AG09309 (cell line): ENCODE data around the gene GRIN3B.

ENCODE experiments used
- DNase-seq: peaks from one replicate; pipeline ENCODE4 v3.0.0-alpha.2; 2010; ENCODE audit warnings: low read depth
- H3K4me3 ChIP-seq: 2 replicates; pipeline ENCODE4 v1.5.1; 2011; ENCODE audit warnings: mild to moderate bottlenecking, low read depth, low read length, moderate library complexity; ENCODE audit not compliant: control insufficient read depth
- TF ChIP-seq, protein P1 (sequence below): IDR thresholded peaks from 2 replicates; pipeline ENCODE4 v1.5.1; 2011; ENCODE audit warnings: mild to moderate bottlenecking, low read depth, low read length, inconsistent platforms; ENCODE audit not compliant: insufficient read depth, control insufficient read depth; ENCODE audit errors: missing control alignments

GRIN3B gene

DNA sequence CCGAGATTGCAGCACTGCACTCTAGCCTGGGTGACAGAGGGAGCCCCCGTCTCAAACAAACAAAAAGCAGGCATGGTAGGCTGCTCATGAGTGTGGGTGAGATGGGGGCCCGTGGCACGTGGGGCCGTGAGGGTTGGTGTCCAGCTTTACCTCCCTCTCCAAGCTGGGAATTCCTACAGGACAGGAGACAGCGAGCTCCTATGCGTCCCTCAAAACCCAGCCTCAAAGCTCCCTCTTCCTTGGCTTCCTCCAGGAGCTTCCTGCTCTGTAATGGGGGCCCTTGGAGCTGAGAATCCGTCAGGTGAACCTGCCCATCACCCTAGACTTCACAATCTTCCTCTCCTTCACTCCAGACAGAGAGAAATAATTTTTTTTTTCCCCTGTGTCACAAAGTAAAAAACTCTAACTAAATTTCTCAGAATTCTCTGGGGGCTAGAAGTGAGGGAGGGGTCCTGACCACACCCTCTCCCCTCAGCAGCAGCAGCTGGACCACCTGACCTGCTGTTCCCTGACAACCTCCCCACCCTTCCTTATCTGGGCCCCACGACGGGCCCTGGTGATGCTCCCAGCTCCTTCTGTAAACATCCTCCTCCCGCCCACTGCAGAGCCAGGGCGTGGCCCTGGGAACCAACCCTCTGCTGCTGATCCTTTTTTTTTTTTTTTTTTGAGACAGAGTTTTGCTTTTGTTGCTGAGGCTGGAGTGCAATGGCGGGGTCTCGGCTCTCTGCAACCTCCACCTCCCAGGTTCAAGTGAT, 38.2 kb upstream of the GRIN3B start:
- no peak for DNase-seq
- no peak overlapping the region for H3K4me3 ChIP-seq
- TF ChIP-seq, protein P1, sequence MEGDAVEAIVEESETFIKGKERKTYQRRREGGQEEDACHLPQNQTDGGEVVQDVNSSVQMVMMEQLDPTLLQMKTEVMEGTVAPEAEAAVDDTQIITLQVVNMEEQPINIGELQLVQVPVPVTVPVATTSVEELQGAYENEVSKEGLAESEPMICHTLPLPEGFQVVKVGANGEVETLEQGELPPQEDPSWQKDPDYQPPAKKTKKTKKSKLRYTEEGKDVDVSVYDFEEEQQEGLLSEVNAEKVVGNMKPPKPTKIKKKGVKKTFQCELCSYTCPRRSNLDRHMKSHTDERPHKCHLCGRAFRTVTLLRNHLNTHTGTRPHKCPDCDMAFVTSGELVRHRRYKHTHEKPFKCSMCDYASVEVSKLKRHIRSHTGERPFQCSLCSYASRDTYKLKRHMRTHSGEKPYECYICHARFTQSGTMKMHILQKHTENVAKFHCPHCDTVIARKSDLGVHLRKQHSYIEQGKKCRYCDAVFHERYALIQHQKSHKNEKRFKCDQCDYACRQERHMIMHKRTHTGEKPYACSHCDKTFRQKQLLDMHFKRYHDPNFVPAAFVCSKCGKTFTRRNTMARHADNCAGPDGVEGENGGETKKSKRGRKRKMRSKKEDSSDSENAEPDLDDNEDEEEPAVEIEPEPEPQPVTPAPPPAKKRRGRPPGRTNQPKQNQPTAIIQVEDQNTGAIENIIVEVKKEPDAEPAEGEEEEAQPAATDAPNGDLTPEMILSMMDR: no peak

DNA sequence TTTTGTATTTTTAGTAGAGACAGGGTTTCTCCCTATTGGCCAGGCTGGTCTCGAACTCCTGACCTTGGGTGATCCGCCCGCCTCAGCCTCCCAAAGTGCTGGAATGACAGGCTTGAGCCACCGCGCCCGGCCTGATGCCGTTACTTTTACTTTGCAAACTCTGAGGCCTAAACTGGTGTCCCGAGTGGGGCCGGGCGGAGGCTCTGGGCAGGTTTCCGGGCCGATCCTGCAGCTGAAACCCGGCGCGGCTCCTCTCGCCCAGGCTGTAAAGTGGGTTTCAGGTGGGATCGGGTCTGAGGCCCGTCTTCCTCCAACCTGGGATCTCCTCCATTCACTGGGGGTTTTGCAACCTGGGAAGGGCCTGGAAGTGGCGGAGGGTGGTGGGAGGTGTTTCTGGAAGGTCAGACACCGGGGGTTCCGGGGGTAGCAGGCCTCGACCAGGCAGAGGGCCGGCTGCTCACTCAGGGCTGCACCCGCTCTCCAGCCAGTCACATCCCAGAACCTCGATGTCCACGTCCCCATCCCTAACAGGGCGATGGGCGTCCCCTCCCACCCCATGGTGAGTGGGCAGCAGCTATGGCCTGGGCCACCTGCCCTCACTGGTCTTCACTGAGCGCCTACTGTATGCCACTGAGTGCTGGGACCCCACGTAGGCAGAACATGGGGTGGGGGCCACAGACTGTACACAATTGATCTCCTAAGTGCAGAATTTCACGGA, 37.4 kb upstream of the GRIN3B start:
- TF ChIP-seq, protein P1: no peak
- H3K4me3 ChIP-seq: no peak overlapping the region
- no peak for DNase-seq

DNA sequence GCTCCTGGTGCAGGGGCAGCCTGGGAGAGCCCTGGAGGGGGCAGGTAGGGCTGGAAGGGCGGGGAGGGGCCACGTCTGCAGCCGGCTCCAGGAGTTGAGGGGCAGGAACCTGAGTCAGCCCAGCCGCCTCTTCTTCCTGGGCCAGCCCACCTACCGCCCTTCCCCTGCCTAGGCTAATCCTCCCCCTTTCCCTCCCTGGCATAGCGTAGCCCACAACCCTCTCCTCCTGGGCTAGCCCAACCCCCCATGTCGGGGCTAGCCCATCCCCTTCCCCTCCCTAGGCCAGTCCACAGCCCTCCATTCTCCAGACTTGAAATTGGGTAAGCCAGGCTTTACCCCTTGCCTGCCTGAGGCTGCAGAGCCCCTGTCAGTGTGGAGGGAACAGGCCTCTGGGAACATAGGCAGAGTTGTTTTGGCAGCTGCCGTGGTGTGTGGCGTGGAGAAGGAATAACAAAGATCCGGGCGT, 36.7 kb upstream of the GRIN3B start:
- DNase-seq: no peak
- no peak overlapping the region for H3K4me3 ChIP-seq
- TF ChIP-seq, protein P1: no peak

DNA sequence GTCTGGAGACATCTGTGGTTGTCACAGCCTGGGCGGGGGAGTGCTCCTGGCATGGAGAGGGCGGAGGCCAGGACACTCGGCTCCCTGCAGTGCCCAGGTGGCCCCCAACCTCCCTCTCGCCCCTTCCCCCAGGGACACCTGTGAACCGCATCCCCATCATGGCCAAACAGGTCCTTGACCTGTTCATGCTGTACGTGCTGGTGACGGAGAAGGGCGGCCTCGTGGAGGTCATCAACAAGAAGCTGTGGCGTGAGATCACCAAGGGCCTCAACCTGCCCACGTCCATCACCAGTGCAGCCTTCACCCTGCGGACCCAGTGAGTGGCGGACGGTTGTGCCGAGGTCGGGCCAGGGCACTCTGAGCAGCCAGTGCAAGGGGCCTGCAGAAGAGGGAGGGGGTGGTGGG, 36.1 kb upstream of the GRIN3B start:
- TF ChIP-seq, protein P1: no peak
- no peak overlapping the region for H3K4me3 ChIP-seq
- no peak for DNase-seq

DNA sequence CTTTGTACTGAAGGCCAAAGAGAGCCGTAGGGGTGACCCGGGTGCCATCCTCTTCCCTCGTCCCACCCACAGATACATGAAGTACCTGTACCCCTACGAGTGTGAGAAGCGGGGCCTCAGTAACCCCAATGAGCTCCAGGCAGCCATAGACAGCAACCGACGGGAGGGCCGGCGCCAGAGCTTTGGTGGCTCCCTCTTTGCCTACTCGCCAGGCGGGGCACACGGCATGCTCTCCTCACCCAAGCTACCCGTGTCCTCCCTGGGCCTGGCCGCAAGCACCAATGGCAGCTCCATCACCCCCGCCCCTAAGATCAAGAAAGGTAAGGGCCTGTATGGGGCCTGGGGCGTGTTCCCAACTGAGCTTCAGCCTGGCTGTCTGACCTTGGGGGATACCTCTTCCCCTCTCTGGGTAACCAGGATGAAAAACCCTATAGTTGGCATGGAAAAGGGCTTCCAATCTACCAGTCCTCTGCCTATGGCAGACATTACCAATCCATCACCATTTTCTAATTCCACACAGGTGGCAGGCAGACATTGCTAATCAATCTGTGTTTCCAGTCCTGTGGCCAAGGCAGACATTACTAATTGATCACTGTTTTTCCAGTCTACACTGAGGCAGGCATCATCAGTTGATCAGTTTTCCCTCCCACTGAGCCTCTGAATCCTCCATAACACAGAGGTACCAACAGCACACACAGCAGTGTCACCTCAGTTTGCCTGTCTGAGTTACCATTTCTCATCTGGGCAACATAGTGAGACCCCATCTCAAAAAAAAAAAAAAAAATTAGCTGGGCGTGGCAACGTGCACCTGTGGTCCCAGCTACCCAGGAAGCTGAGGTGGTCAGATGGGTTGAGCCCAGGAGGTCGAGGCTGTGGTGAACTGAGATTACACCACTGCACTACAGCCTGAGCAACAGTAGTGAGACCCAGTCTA, 35.2 kb upstream of the GRIN3B start:
- TF ChIP-seq, protein P1: no peak
- H3K4me3 ChIP-seq: no peak overlapping the region
- DNase-seq: no peak

DNA sequence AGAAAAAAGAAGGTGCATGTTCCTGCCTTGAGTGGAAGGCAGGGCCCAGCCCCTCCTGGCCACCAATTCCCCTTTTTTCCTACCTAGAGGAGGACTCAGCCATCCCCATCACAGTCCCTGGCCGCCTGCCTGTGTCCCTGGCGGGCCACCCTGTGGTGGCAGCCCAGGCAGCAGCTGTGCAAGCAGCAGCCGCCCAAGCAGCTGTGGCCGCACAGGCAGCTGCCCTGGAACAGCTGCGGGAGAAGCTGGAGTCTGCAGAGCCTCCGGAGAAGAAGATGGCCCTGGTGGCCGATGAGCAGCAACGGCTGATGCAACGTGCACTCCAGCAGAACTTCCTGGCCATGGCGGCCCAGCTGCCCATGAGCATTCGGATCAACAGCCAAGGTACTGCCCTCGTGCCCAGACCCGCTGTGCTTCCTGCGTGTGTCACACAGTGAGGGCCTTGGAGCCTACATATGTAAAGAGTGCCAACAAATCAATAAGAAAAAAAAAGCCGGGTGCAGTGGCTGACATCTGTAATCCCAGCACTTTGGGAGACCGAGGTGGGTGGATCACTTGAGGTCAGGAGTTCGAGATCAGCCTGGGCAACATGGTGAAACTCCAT, 33.6 kb upstream of the GRIN3B start:
- H3K4me3 ChIP-seq: no peak overlapping the region
- TF ChIP-seq, protein P1: no peak
- no peak for DNase-seq
